HepG2 (cell line): ENCODE data around the gene HLF. TPM values are rescaled to one million over a fixed set of nuclear protein-coding genes. Genes with fewer than 3 reads are reported as not detected.

Source experiments
- ATAC-seq: fragments of 200-7000 bp; cut with Tn5 transposase; 3 replicates; pipeline ENCODE4 v1.9.1; 2020; ENCODE audit warnings: mild to moderate bottlenecking, moderate library complexity
- BruUV-seq: library from RNA; stranded (reverse); fragments of 400-500 nt; replicated peaks from 2 replicates; lab custom pipeline; 2021; lab: Mats Ljungman, UMichigan
- CTCF ChIA-PET: fragments of 300-600 bp; formaldehyde crosslinking; extraction: SDS; loops from one replicate; lab custom pipeline; 2021; ENCODE audit warnings: low total read pairs, inconsistent platforms, low intra/inter-chr PET ratio; lab: Yijun Ruan, JAX
- POLR2A ChIA-PET: fragments of 350-600 bp; sonication (Branson Sonifier 250); formaldehyde crosslinking; loops from one replicate; lab custom pipeline; 2020; ENCODE audit warnings: antibody characterized with exemption, inconsistent platforms; lab: Yijun Ruan, JAX
- DNase-seq: peaks from one replicate; pipeline ENCODE4 v3.0.0-alpha.2; 2015; ENCODE audit warnings: low spot score
- FAIRE-seq: peaks from 3 replicates; lab custom pipeline; 2011; peaks lifted over from hg19 to GRCh38; lab: Jason Lieb, UNC
- H2AFZ ChIP-seq: one replicate; pipeline ENCODE4 v1.6.1; 2011; ENCODE audit warnings: low read length, inconsistent platforms
- H3K27ac ChIP-seq: fragments of 300-600 bp; 3 replicates; pipeline ENCODE4 v1.8.0; 2011; ENCODE audit warnings: mixed run types, mild to moderate bottlenecking, mixed read lengths, low read length, inconsistent platforms; ENCODE audit not compliant: insufficient read depth; ENCODE audit errors: extremely low read length
- H3K27me3 ChIP-seq, 2 experiments: fragments of 200-600 bp in 1 of 2; 2 replicates in 1 of 2; 3 replicates in 1 of 2; pipeline versions ENCODE4 v1.6.0 to v1.8.0; 2011; ENCODE audit warnings: low read length in 2 of 2, mild to moderate bottlenecking in 2 of 2, moderate library complexity in 2 of 2, inconsistent platforms in 1 of 2; ENCODE audit not compliant: insufficient read depth in 2 of 2, control insufficient read depth in 1 of 2
- H3K36me3 ChIP-seq, 2 experiments: fragments of 200-600 bp in 1 of 2; replicated peaks in 1 of 2; 2 replicates in 1 of 2; 3 replicates in 1 of 2; pipeline versions ENCODE4 v1.5.1 to v1.8.0; 2011; ENCODE audit warnings: low read length in 2 of 2, inconsistent platforms in 1 of 2; ENCODE audit not compliant: insufficient read depth in 2 of 2, control insufficient read depth in 1 of 2
- H3K4me1 ChIP-seq: 2 replicates; pipeline ENCODE4 v1.5.1; 2012; ENCODE audit warnings: low read length, inconsistent platforms; ENCODE audit not compliant: insufficient read depth
- H3K4me2 ChIP-seq: 2 replicates; pipeline ENCODE4 v1.6.0; 2011; ENCODE audit warnings: low read depth, low read length, inconsistent platforms
- H3K4me3 ChIP-seq, 3 experiments: fragments of 200-600 bp in 1 of 3; sonication (generic), shearing (Covaris generic) in 1 of 3; replicated peaks in 1 of 3; 2 replicates each; pipeline ENCODE4 v1.5.1; 2011 to 2016; ENCODE audit warnings: low read length in 3 of 3, inconsistent platforms in 2 of 3, low read depth in 2 of 3, mild to moderate bottlenecking in 2 of 3, control low read depth in 1 of 3, mixed read lengths in 1 of 3; ENCODE audit not compliant: insufficient read depth in 1 of 3
- H3K79me2 ChIP-seq: one replicate; pipeline ENCODE4 v1.6.1; 2011; ENCODE audit warnings: low read length, inconsistent platforms; ENCODE audit not compliant: insufficient read depth
- H3K9ac ChIP-seq: 2 replicates; pipeline ENCODE4 v1.6.0; 2011; ENCODE audit warnings: mild to moderate bottlenecking, low read depth, low read length, inconsistent platforms; ENCODE audit not compliant: insufficient read depth
- H3K9me3 ChIP-seq: 2 replicates; pipeline ENCODE4 v1.5.1; 2012; ENCODE audit warnings: mild to moderate bottlenecking, low read length
- H4K20me1 ChIP-seq: 2 replicates; pipeline ENCODE4 v1.6.0; 2011; ENCODE audit warnings: inconsistent platforms, mild to moderate bottlenecking, low read length, moderate library complexity; ENCODE audit not compliant: insufficient read depth
- FOXA1 ChIP-seq, 2 experiments: fragments of 450-650 bp in 1 of 2; sonication (generic) in 1 of 2; formaldehyde crosslinking in 1 of 2; IDR thresholded peaks; 2 replicates each; pipeline versions ENCODE4 v1.4.0 to v1.6.1; 2016 to 2020; ENCODE audit warnings: missing genetic modification reagents in 1 of 2
- POLR2A ChIP-seq, 2 experiments: IDR thresholded peaks; 2 replicates each; pipeline ENCODE4 v1.6.1; 2011; ENCODE audit warnings: low read depth in 2 of 2, low read length in 2 of 2, mild to moderate bottlenecking in 1 of 2, moderate library complexity in 1 of 2; ENCODE audit not compliant: insufficient read depth in 1 of 2
- RBM22 ChIP-seq: fragments of 200-400 bp; formaldehyde crosslinking; optimal IDR thresholded peaks from 2 replicates; pipeline ENCODE3; 2017; ENCODE audit warnings: mild to moderate bottlenecking, low read length, moderate library complexity
- SSRP1 ChIP-seq: IDR thresholded peaks from 2 replicates; pipeline ENCODE4 v1.6.1; 2016; ENCODE audit warnings: control low read depth
- ZNF792 ChIP-seq: IDR thresholded peaks from 2 replicates; pipeline ENCODE4 v1.6.1; 2016
- in situ Hi-C: cut with HindIII; loops from 2 replicates; pipeline ENCODE4 v1.10.0; 2017; ENCODE audit warnings: low pct_unique_long_range_greater_than_20kb; ENCODE audit not compliant: extremely low pct_ligation_motif_present
- intact Hi-C: fragments of 100-400 bp; cut with micrococcal nuclease; formaldehyde crosslinking; loops from one replicate; pipeline ENCODE4 v1.10.0; 2022; ENCODE audit not compliant: unreplicated experiment
- polyA plus RNA-seq, 8 experiments: library from polyadenylated mRNA; depleted of rRNA in 3 of 8; stranded (reverse) in 7 of 8; unstranded in 1 of 8; fragments of >200 nt; fragmentation: Illumina TruSeq in 4 of 8; extraction: Trizol in 4 of 8; gene quantifications; 2 replicates each; pipeline versions ENCODE4 v1.2.1 to v1.2.3, GENCODE V29; 2011 to 2016; ENCODE audit warnings: low read depth in 4 of 8, missing spikeins in 1 of 8, mixed read lengths in 1 of 8; ENCODE audit not compliant: insufficient read depth in 1 of 8
- total RNA-seq, 5 experiments: library from RNA; depleted of rRNA; stranded (reverse); fragments of >200 nt; fragmentation: Illumina TruSeq; extraction: Trizol; gene quantifications; 2 replicates each; pipeline ENCODE4 v1.2.3, GENCODE V29; 2016; ENCODE audit warnings: low read depth in 1 of 5
- TF ChIP-seq, protein P1 (sequence below): sonication (generic); formaldehyde crosslinking; IDR thresholded peaks from one replicate; pipeline ENCODE4 v1.5.1; 2020; ENCODE audit warnings: mild to moderate bottlenecking, missing genetic modification reagents; ENCODE audit errors: not compliant biosample characterization
- TF ChIP-seq, protein P2 (sequence below): sonication (generic); formaldehyde crosslinking; IDR thresholded peaks from 2 replicates; pipeline ENCODE4 v1.5.0; 2020; ENCODE audit warnings: missing genetic modification reagents
- TF ChIP-seq, protein P3 (sequence below): sonication (generic); formaldehyde crosslinking; IDR thresholded peaks from 2 replicates; pipeline ENCODE4 v1.4.0; 2020; ENCODE audit warnings: missing genetic modification reagents
- TF ChIP-seq, protein P4 (sequence below): sonication (generic); formaldehyde crosslinking; IDR thresholded peaks from 2 replicates; pipeline ENCODE4 v1.5.1; 2020; ENCODE audit warnings: mild to moderate bottlenecking, missing genetic modification reagents, moderate library complexity

The HLF gene
- total and polyA plus RNA-seq, 2 of the 13 experiments (the other 11 are each of a cell fraction or from before 2014, with no cell fraction given): 202 to 346 TPM

DNA sequence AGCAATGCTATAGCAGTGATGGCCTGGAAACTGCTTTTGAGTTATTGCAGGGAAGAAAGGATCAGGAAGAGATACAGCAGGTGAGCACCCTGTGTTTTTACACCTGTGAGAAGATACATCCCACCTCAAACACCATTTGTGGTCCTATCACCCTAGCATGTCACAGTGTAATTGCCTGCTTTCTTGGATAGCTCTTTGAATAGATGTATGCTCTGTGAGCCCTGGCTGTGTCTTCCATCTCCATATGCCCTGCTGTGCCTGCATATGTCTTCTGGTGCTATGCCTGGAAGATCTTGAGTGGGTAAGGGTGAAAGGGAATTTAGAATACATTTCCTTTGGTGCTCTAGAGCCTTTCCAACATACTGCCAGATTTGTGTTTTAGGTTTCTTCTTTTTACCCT, 15.5 kb downstream of the HLF start:
- Histone ChIP-seq H3K36me3 (peaks cover 15 to 73% of the 10 kb centered on the region in 2 experiments), H3K4me3 (peak overlapping the region; percentile 1 to 35 (median 4); a peak in 4 of 6 replicates), H3K9me3 (no peaks in the 10 kb centered on the region), H3K9ac (peak overlapping the region; percentile 45), H3K79me2 (peaks cover 100% of the 10 kb centered on the region), H3K4me1 (peaks cover 99% of the 10 kb centered on the region), H4K20me1 (peaks cover 31% of the 10 kb centered on the region), H3K27me3 (no peaks in the 10 kb centered on the region), H3K4me2 (peak overlapping the region; percentile 87), H3K27ac (peak overlapping the region; percentile 98), H2AFZ (no peak overlapping the region)
- no peak for ATAC-seq
- no TSS peak for BruUV-seq
- in situ Hi-C loops (no loop called here), intact Hi-C loops (loop anchor here (10.0 kb wide), 1 partner anchor 315 kb away; the partner anchor contains the start of genes COX11 and STXBP4)
- ChIA-PET CTCF (no interaction called here), POLR2A (interaction anchor here (12.4 kb wide), 1 partner anchor 9 kb away, joined by 626 read pairs; the partner anchor contains the start of gene HLF)
- no peak for DNase-seq
- FAIRE-seq: no peak
- TF ChIP-seq, protein P1, sequence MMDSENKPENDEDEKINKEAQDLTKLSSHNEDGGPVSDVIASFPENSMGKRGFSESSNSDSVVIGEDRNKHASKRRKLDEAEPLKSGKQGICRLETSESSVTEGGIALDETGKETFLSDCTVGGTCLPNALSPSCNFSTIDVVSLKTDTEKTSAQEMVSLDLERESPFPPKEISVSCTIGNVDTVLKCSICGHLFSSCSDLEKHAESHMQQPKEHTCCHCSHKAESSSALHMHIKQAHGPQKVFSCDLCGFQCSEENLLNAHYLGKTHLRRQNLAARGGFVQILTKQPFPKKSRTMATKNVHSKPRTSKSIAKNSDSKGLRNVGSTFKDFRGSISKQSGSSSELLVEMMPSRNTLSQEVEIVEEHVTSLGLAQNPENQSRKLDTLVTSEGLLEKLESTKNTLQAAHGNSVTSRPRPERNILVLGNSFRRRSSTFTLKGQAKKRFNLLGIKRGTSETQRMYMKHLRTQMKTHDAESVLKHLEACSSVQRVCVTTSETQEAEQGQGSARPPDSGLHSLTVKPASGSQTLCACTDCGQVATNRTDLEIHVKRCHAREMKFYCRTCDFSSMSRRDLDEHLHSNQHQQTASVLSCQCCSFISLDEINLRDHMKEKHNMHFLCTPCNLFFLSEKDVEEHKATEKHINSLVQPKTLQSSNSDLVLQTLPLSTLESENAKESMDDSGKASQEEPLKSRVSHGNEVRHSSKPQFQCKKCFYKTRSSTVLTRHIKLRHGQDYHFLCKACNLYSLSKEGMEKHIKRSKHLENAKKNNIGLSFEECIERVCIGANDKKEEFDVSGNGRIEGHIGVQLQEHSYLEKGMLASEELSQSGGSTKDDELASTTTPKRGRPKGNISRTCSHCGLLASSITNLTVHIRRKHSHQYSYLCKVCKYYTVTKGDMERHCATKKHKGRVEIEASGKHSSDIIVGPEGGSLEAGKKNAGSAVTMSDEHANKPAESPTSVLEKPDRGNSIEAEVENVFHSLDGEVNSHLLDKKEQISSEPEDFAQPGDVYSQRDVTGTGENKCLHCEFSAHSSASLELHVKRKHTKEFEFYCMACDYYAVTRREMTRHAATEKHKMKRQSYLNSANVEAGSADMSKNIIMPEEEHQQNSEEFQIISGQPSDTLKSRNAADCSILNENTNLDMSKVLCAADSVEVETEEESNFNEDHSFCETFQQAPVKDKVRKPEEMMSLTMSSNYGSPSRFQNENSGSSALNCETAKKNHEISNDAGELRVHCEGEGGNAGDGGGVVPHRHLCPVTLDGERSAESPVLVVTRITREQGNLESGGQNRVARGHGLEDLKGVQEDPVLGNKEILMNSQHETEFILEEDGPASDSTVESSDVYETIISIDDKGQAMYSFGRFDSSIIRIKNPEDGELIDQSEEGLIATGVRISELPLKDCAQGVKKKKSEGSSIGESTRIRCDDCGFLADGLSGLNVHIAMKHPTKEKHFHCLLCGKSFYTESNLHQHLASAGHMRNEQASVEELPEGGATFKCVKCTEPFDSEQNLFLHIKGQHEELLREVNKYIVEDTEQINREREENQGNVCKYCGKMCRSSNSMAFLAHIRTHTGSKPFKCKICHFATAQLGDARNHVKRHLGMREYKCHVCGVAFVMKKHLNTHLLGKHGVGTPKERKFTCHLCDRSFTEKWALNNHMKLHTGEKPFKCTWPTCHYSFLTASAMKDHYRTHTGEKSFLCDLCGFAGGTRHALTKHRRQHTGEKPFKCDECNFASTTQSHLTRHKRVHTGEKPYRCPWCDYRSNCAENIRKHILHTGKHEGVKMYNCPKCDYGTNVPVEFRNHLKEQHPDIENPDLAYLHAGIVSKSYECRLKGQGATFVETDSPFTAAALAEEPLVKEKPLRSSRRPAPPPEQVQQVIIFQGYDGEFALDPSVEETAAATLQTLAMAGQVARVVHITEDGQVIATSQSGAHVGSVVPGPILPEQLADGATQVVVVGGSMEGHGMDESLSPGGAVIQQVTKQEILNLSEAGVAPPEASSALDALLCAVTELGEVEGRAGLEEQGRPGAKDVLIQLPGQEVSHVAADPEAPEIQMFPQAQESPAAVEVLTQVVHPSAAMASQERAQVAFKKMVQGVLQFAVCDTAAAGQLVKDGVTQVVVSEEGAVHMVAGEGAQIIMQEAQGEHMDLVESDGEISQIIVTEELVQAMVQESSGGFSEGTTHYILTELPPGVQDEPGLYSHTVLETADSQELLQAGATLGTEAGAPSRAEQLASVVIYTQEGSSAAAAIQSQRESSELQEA (CRISPR knock-in tag): no peak
- peak in 1 of 2 experiments; percentile 55; a peak in 1 of 4 replicates for TF ChIP-seq POLR2A (IDR thresholded peaks at IDR 0.05; ENCODE audit: insufficient read depth in 1 of 2, low read depth in 2 of 2, low read length in 2 of 2)
- TF ChIP-seq ZNF792: 0 out of 2 replicates have a peak, but pooled peaks have one; percentile 20
- TF ChIP-seq, protein P2, sequence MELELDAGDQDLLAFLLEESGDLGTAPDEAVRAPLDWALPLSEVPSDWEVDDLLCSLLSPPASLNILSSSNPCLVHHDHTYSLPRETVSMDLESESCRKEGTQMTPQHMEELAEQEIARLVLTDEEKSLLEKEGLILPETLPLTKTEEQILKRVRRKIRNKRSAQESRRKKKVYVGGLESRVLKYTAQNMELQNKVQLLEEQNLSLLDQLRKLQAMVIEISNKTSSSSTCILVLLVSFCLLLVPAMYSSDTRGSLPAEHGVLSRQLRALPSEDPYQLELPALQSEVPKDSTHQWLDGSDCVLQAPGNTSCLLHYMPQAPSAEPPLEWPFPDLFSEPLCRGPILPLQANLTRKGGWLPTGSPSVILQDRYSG (CRISPR knock-in tag): no peak
- TF ChIP-seq, protein P3, sequence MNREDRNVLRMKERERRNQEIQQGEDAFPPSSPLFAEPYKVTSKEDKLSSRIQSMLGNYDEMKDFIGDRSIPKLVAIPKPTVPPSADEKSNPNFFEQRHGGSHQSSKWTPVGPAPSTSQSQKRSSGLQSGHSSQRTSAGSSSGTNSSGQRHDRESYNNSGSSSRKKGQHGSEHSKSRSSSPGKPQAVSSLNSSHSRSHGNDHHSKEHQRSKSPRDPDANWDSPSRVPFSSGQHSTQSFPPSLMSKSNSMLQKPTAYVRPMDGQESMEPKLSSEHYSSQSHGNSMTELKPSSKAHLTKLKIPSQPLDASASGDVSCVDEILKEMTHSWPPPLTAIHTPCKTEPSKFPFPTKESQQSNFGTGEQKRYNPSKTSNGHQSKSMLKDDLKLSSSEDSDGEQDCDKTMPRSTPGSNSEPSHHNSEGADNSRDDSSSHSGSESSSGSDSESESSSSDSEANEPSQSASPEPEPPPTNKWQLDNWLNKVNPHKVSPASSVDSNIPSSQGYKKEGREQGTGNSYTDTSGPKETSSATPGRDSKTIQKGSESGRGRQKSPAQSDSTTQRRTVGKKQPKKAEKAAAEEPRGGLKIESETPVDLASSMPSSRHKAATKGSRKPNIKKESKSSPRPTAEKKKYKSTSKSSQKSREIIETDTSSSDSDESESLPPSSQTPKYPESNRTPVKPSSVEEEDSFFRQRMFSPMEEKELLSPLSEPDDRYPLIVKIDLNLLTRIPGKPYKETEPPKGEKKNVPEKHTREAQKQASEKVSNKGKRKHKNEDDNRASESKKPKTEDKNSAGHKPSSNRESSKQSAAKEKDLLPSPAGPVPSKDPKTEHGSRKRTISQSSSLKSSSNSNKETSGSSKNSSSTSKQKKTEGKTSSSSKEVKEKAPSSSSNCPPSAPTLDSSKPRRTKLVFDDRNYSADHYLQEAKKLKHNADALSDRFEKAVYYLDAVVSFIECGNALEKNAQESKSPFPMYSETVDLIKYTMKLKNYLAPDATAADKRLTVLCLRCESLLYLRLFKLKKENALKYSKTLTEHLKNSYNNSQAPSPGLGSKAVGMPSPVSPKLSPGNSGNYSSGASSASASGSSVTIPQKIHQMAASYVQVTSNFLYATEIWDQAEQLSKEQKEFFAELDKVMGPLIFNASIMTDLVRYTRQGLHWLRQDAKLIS (CRISPR knock-in tag): peak; percentile 82; the same call in 1 of the 2 replicates
- peak; percentile 98 for TF ChIP-seq RBM22
- TF ChIP-seq SSRP1 (CRISPR knock-in tag): peak; percentile 67; the same call in 1 of the 2 replicates
- no peak for TF ChIP-seq FOXA1 (IDR thresholded peaks at IDR 0.05)
- no peak for TF ChIP-seq FOXA1 (CRISPR knock-in tag; IDR thresholded peaks at IDR 0.05)
- TF ChIP-seq, protein P4, sequence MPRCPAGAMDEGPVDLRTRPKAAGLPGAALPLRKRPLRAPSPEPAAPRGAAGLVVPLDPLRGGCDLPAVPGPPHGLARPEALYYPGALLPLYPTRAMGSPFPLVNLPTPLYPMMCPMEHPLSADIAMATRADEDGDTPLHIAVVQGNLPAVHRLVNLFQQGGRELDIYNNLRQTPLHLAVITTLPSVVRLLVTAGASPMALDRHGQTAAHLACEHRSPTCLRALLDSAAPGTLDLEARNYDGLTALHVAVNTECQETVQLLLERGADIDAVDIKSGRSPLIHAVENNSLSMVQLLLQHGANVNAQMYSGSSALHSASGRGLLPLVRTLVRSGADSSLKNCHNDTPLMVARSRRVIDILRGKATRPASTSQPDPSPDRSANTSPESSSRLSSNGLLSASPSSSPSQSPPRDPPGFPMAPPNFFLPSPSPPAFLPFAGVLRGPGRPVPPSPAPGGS: 0 out of 2 replicates have a peak, but pooled peaks have one; percentile 7
